GM23338 (cell line): ENCODE measurements around the gene MMS19. TPM values are rescaled to one million over a fixed set of nuclear protein-coding genes. Genes with fewer than 3 reads are reported as not detected.
A peak's percentile ranks its signal among the peaks of the same experiment; 100 is the strongest.

Source experiments
- ATAC-seq: fragments of 200-7000 bp; cut with Tn5 transposase; 3 replicates; pipeline ENCODE4 v1.9.1; 2020
- DNase-seq: peaks from one replicate; pipeline ENCODE4 v3.0.0-alpha.2; 2015; ENCODE audit warnings: low spot score
- H2AFZ ChIP-seq: fragments of 200-600 bp; sonication (generic); 2 replicates; pipeline ENCODE4 v1.8.0; 2016; ENCODE audit warnings: antibody characterized with exemption, mild to moderate bottlenecking, moderate library complexity
- H3F3A ChIP-seq: fragments of 200-600 bp; sonication (generic); replicated peaks from 2 replicates; pipeline ENCODE4 v1.8.0; 2017; ENCODE audit warnings: antibody characterized with exemption, mixed run types, low read depth
- H3K27ac ChIP-seq: fragments of 200-600 bp; sonication (generic); 2 replicates; pipeline ENCODE4 v1.6.1; 2016; ENCODE audit warnings: low read depth
- H3K27me3 ChIP-seq: fragments of 200-600 bp; sonication (generic); 2 replicates; pipeline ENCODE4 v1.8.0; 2016; ENCODE audit warnings: mild to moderate bottlenecking, mixed run types, moderate library complexity; ENCODE audit not compliant: insufficient read depth
- H3K36me3 ChIP-seq: fragments of 200-600 bp; sonication (generic); 2 replicates; pipeline ENCODE4 v1.8.0; 2016; ENCODE audit warnings: mild to moderate bottlenecking; ENCODE audit not compliant: insufficient read depth
- H3K4me1 ChIP-seq: fragments of 200-600 bp; sonication (generic); 2 replicates; pipeline ENCODE4 v1.8.0; 2016; ENCODE audit warnings: mild to moderate bottlenecking, moderate library complexity; ENCODE audit not compliant: insufficient read depth
- H3K4me2 ChIP-seq: fragments of 200-600 bp; sonication (generic); 2 replicates; pipeline ENCODE4 v1.7.1; 2017; ENCODE audit warnings: mixed run types
- H3K4me3 ChIP-seq: fragments of 200-600 bp; sonication (generic); 2 replicates; pipeline ENCODE4 v1.6.1; 2016; ENCODE audit warnings: mixed run types
- H3K79me2 ChIP-seq: fragments of 200-600 bp; sonication (generic); replicated peaks from 2 replicates; pipeline ENCODE4 v1.8.0; 2017; ENCODE audit warnings: mild to moderate bottlenecking; ENCODE audit not compliant: insufficient read depth
- H3K9me2 ChIP-seq: fragments of 200-600 bp; sonication (generic); 2 replicates; pipeline ENCODE4 v1.8.0; 2017; ENCODE audit not compliant: insufficient read depth
- H4K20me1 ChIP-seq: fragments of 200-600 bp; sonication (generic); replicated peaks from 2 replicates; pipeline ENCODE4 v1.8.0; 2017; ENCODE audit warnings: mild to moderate bottlenecking; ENCODE audit not compliant: insufficient read depth
- H3K27ac Mint-ChIP-seq: 2 replicates; pipeline ENCODE4 v1.8.0; 2020; ENCODE audit warnings: inconsistent platforms, mild to moderate bottlenecking, moderate library complexity, mixed read lengths
- H3K27me3 Mint-ChIP-seq: 3 replicates; pipeline ENCODE4 v1.8.0; 2022; ENCODE audit warnings: low read depth, mild to moderate bottlenecking, moderate library complexity, mixed read lengths, inconsistent platforms; ENCODE audit not compliant: insufficient read depth, poor library complexity
- H3K36me3 Mint-ChIP-seq: 3 replicates; pipeline ENCODE4 v1.8.0; 2021; ENCODE audit warnings: low read depth, mild to moderate bottlenecking, inconsistent platforms, moderate library complexity, mixed read lengths
- H3K4me1 Mint-ChIP-seq: 3 replicates; pipeline ENCODE4 v1.8.0; 2020; ENCODE audit warnings: mild to moderate bottlenecking, inconsistent platforms, mixed read lengths
- H3K4me3 Mint-ChIP-seq: 3 replicates; pipeline ENCODE4 v1.8.0; 2021; ENCODE audit warnings: moderate library complexity, mild to moderate bottlenecking, inconsistent platforms, mixed read lengths
- H3K9me3 Mint-ChIP-seq: 3 replicates; pipeline ENCODE4 v1.8.0; 2020; ENCODE audit warnings: moderate library complexity, mild to moderate bottlenecking, inconsistent platforms, mixed read lengths
- CREB1 ChIP-seq: fragments of 250-450 bp; sonication (Bioruptor Pico); IDR thresholded peaks from 2 replicates; pipeline ENCODE4 v1.5.0; 2020; ENCODE audit warnings: low read depth, mild to moderate bottlenecking, moderate library complexity
- EZH2 ChIP-seq: fragments of 200-600 bp; sonication (generic); IDR thresholded peaks from one replicate; pipeline ENCODE4 v1.8.0; 2017; ENCODE audit warnings: antibody characterized with exemption, mild to moderate bottlenecking, low read depth; ENCODE audit not compliant: unreplicated experiment
- EZH2phosphoT487 ChIP-seq: fragments of 200-600 bp; sonication (generic); IDR thresholded peaks from one replicate; pipeline ENCODE4 v1.8.1; 2018; ENCODE audit warnings: antibody characterized with exemption; ENCODE audit not compliant: unreplicated experiment
- JUNB ChIP-seq: IDR thresholded peaks from one replicate; pipeline ENCODE4 v1.6.1; 2016; ENCODE audit warnings: antibody characterized with exemption; ENCODE audit not compliant: unreplicated experiment
- NANOG ChIP-seq: IDR thresholded peaks from 2 replicates; pipeline ENCODE4 v1.6.1; 2016; ENCODE audit warnings: antibody characterized with exemption, borderline replicate concordance
- POLR2AphosphoS5 ChIP-seq: IDR thresholded peaks from 2 replicates; pipeline ENCODE4 v1.6.1; 2016; ENCODE audit warnings: antibody characterized with exemption, low read depth
- STAT1 ChIP-seq: IDR thresholded peaks from one replicate; pipeline ENCODE4 v1.6.1; 2016; ENCODE audit warnings: antibody characterized with exemption; ENCODE audit not compliant: unreplicated experiment
- ZNF114 ChIP-seq: fragments of 250-450 bp; sonication (Bioruptor Pico); IDR thresholded peaks from 2 replicates; pipeline ENCODE4 v1.5.0; 2020; ENCODE audit warnings: mild to moderate bottlenecking, moderate library complexity
- ZNF331 ChIP-seq: fragments of 250-450 bp; sonication (Bioruptor Pico); IDR thresholded peaks from 2 replicates; pipeline ENCODE4 v1.5.0; 2020; ENCODE audit warnings: low read depth, mild to moderate bottlenecking, moderate library complexity
- polyA plus RNA-seq: library from polyadenylated mRNA; unstranded; fragments of >200 nt; fragmentation: Nextera tagmentation; extraction: Ambion mirVana; gene quantifications from 2 replicates; pipeline ENCODE4 v1.2.1, GENCODE V29; 2016
- total RNA-seq: library from RNA; depleted of rRNA; stranded (reverse); fragments of >200 nt; shearing (Covaris generic); gene quantifications from 2 replicates; pipeline ENCODE4 v1.2.3, GENCODE V29; 2014
- TF ChIP-seq, protein P1 (sequence below): fragments of 250-450 bp; sonication (Bioruptor Pico); IDR thresholded peaks from 2 replicates; pipeline ENCODE4 v1.5.0; 2020; ENCODE audit warnings: mild to moderate bottlenecking, moderate library complexity
- TF ChIP-seq, protein P2 (sequence below), 2 experiments: fragments of 200-600 bp in 1 of 2; sonication (generic) in 1 of 2; conservative IDR thresholded peaks; 2 replicates each; pipeline versions ENCODE4 v1.5.1 to v1.6.1; 2016 to 2017; ENCODE audit warnings: antibody characterized with exemption in 2 of 2, low read depth in 2 of 2, mild to moderate bottlenecking in 2 of 2, moderate library complexity in 1 of 2
- TF ChIP-seq, protein P3 (sequence below): IDR thresholded peaks from one replicate; pipeline ENCODE4 v1.6.1; 2018; ENCODE audit warnings: antibody characterized with exemption; ENCODE audit not compliant: unreplicated experiment
- TF ChIP-seq, protein P4 (sequence below): IDR thresholded peaks from 2 replicates; pipeline ENCODE4 v1.6.1; 2016; ENCODE audit warnings: antibody characterized with exemption

The MMS19 gene
- total and polyA plus RNA-seq, 2 experiments from 2014 or later = 81.5 to 252 TPM

DNA sequence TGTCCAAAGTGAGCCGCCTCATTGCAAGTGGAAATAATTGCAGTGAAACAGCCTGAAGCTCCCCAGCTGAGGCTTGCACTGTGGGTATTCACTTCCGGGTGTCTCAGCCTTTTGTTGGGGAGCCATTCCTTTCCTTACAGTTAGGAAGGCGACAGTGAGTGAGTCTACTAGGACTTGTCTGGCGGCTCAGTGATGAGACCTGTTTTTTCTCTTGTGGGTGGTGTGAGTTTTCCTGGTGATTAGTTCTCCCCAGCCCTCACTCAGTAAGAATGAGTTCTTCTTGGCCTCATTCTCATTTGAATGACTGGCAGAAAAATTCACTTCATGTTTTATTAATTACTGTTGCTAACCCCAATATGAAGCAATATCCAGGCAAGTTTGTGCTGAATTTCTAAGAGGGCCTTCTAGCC is 69.6 kb downstream of the MMS19 start:
- peaks cover 60% of the 10 kb centered on the region for H3K36me3 Mint-ChIP-seq
- peak; percentile 27 for DNase-seq
- peaks cover 52% of the 10 kb centered on the region for H3K79me2 ChIP-seq

More for the DNA sequence above, 69.6 kb downstream of the MMS19 start:
- peak overlapping the region; percentile 93 for H3K4me3 Mint-ChIP-seq
- Histone ChIP-seq H4K20me1 (peaks cover 34% of the 10 kb centered on the region), H3K27ac (peak overlapping the region; percentile 97), H3K27me3 (no peaks in the 10 kb centered on the region), H2AFZ (no peak overlapping the region), H3K4me2 (peak overlapping the region; percentile 94), H3K4me3 (peak overlapping the region; percentile 99), H3K36me3 (peaks cover 36% of the 10 kb centered on the region), H3K4me1 (peaks cover 10% of the 10 kb centered on the region), H3F3A (peaks cover 51% of the 10 kb centered on the region), H3K9me2 (no peaks in the 10 kb centered on the region)
- 0 out of 3 replicates have a peak, but pooled peaks have one; percentile 3 for ATAC-seq
- TF ChIP-seq POLR2AphosphoS5 (no peak), EZH2phosphoT487 (no peak), JUNB (no peak), EZH2 (no peak), CREB1 (CRISPR knock-in tag) (no peak), ZNF331 (no peak), STAT1 (no peak), ZNF114 (CRISPR knock-in tag) (no peak), NANOG (no peak)
- TF ChIP-seq, protein P1, sequence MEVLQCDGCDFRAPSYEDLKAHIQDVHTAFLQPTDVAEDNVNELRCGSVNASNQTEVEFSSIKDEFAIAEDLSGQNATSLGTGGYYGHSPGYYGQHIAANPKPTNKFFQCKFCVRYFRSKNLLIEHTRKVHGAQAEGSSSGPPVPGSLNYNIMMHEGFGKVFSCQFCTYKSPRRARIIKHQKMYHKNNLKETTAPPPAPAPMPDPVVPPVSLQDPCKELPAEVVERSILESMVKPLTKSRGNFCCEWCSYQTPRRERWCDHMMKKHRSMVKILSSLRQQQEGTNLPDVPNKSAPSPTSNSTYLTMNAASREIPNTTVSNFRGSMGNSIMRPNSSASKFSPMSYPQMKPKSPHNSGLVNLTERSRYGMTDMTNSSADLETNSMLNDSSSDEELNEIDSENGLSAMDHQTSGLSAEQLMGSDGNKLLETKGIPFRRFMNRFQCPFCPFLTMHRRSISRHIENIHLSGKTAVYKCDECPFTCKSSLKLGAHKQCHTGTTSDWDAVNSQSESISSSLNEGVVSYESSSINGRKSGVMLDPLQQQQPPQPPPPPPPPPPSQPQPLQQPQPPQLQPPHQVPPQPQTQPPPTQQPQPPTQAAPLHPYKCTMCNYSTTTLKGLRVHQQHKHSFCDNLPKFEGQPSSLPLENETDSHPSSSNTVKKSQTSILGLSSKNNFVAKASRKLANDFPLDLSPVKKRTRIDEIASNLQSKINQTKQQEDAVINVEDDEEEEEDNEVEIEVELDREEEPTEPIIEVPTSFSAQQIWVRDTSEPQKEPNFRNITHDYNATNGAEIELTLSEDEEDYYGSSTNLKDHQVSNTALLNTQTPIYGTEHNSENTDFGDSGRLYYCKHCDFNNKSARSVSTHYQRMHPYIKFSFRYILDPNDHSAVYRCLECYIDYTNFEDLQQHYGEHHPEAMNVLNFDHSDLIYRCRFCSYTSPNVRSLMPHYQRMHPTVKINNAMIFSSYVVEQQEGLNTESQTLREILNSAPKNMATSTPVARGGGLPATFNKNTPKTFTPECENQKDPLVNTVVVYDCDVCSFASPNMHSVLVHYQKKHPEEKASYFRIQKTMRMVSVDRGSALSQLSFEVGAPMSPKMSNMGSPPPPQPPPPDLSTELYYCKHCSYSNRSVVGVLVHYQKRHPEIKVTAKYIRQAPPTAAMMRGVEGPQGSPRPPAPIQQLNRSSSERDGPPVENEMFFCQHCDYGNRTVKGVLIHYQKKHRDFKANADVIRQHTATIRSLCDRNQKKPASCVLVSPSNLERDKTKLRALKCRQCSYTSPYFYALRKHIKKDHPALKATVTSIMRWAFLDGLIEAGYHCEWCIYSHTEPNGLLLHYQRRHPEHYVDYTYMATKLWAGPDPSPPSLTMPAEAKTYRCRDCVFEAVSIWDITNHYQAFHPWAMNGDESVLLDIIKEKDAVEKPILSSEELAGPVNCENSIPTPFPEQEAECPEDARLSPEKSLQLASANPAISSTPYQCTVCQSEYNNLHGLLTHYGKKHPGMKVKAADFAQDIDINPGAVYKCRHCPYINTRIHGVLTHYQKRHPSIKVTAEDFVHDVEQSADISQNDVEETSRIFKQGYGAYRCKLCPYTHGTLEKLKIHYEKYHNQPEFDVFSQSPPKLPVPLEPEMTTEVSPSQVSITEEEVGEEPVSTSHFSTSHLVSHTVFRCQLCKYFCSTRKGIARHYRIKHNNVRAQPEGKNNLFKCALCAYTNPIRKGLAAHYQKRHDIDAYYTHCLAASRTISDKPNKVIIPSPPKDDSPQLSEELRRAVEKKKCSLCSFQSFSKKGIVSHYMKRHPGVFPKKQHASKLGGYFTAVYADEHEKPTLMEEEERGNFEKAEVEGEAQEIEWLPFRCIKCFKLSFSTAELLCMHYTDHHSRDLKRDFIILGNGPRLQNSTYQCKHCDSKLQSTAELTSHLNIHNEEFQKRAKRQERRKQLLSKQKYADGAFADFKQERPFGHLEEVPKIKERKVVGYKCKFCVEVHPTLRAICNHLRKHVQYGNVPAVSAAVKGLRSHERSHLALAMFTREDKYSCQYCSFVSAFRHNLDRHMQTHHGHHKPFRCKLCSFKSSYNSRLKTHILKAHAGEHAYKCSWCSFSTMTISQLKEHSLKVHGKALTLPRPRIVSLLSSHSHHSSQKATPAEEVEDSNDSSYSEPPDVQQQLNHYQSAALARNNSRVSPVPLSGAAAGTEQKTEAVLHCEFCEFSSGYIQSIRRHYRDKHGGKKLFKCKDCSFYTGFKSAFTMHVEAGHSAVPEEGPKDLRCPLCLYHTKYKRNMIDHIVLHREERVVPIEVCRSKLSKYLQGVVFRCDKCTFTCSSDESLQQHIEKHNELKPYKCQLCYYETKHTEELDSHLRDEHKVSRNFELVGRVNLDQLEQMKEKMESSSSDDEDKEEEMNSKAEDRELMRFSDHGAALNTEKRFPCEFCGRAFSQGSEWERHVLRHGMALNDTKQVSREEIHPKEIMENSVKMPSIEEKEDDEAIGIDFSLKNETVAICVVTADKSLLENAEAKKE (CRISPR knock-in tag) = no peak
- TF ChIP-seq, protein P2, sequence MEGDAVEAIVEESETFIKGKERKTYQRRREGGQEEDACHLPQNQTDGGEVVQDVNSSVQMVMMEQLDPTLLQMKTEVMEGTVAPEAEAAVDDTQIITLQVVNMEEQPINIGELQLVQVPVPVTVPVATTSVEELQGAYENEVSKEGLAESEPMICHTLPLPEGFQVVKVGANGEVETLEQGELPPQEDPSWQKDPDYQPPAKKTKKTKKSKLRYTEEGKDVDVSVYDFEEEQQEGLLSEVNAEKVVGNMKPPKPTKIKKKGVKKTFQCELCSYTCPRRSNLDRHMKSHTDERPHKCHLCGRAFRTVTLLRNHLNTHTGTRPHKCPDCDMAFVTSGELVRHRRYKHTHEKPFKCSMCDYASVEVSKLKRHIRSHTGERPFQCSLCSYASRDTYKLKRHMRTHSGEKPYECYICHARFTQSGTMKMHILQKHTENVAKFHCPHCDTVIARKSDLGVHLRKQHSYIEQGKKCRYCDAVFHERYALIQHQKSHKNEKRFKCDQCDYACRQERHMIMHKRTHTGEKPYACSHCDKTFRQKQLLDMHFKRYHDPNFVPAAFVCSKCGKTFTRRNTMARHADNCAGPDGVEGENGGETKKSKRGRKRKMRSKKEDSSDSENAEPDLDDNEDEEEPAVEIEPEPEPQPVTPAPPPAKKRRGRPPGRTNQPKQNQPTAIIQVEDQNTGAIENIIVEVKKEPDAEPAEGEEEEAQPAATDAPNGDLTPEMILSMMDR (conservative IDR thresholded peaks at IDR 0.05; ENCODE audit: low read depth in 2 of 2) = no peak
- TF ChIP-seq, protein P3, sequence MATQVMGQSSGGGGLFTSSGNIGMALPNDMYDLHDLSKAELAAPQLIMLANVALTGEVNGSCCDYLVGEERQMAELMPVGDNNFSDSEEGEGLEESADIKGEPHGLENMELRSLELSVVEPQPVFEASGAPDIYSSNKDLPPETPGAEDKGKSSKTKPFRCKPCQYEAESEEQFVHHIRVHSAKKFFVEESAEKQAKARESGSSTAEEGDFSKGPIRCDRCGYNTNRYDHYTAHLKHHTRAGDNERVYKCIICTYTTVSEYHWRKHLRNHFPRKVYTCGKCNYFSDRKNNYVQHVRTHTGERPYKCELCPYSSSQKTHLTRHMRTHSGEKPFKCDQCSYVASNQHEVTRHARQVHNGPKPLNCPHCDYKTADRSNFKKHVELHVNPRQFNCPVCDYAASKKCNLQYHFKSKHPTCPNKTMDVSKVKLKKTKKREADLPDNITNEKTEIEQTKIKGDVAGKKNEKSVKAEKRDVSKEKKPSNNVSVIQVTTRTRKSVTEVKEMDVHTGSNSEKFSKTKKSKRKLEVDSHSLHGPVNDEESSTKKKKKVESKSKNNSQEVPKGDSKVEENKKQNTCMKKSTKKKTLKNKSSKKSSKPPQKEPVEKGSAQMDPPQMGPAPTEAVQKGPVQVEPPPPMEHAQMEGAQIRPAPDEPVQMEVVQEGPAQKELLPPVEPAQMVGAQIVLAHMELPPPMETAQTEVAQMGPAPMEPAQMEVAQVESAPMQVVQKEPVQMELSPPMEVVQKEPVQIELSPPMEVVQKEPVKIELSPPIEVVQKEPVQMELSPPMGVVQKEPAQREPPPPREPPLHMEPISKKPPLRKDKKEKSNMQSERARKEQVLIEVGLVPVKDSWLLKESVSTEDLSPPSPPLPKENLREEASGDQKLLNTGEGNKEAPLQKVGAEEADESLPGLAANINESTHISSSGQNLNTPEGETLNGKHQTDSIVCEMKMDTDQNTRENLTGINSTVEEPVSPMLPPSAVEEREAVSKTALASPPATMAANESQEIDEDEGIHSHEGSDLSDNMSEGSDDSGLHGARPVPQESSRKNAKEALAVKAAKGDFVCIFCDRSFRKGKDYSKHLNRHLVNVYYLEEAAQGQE = no peak
- TF ChIP-seq, protein P4, sequence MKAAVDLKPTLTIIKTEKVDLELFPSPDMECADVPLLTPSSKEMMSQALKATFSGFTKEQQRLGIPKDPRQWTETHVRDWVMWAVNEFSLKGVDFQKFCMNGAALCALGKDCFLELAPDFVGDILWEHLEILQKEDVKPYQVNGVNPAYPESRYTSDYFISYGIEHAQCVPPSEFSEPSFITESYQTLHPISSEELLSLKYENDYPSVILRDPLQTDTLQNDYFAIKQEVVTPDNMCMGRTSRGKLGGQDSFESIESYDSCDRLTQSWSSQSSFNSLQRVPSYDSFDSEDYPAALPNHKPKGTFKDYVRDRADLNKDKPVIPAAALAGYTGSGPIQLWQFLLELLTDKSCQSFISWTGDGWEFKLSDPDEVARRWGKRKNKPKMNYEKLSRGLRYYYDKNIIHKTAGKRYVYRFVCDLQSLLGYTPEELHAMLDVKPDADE = no peak
- H3K27ac Mint-ChIP-seq = peak overlapping the region; percentile 96
- H3K27me3 Mint-ChIP-seq = peaks cover 24% of the 10 kb centered on the region
- H3K4me1 Mint-ChIP-seq = peaks cover 12% of the 10 kb centered on the region
- H3K9me3 Mint-ChIP-seq = no peaks in the 10 kb centered on the region; the same call in 2 of the 3 replicates
